Stimulated activated CD8-positive, alpha-beta memory T cell treated with anti-CD3 and anti-CD28 coated beads, Interleukin-4, amount 100 ng/mL, for 24 hours (primary cell): Measurements from ENCODE around the gene E4F1.
"Not testable (repeated sequence)": the region's sequence is repeated elsewhere in the genome, so short reads cannot be mapped to it uniquely, and the experiment has no call there.

ENCODE experiments used
- DNase-seq: peaks from one replicate; pipeline ENCODE4 v3.0.0-alpha.2; 2020; ENCODE audit warnings: low read depth

Gene E4F1

DNA sequence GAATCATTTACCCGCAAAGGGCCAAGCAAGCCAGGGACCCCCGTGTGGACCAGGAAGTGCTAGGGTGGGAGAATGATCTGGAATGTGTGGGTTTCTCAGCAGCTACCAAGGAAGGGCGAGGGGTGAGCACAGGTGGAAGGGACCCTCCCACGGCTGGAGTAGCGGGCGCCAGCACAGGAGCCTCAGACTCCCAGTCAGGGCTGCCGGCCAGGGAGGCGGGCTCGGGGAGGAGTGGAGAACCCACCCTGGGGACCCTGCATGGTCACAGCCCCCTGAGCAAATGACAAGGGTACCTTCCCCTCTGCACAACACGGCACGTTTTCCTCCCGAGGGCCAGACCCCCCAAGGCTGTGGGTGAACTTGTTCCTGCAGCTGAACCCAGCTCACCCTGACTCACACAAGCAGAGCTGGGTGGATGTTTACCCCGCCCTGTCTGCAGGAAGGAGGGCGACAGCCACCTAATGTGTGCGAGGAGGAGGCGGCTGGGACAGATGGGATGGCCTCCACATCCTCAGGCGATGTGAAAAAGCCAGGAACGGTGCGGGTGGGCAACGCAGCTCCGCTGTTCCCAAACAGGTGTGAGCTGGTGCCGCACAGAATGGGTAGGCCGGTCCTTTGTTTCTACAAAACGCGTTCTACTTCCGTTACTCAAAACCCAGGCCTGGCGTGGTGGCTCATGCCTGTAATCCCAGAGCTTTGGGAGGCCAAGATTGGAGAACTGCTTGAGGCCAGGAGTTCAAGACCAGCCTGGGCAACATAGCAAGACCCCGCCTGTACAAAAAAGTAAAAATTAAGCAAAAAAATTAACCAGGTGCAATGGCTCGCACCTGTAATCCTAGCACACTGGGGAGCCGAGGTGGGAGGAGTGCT is 21.8 kb downstream of the E4F1 start:
- DNase-seq, result no peak

DNA sequence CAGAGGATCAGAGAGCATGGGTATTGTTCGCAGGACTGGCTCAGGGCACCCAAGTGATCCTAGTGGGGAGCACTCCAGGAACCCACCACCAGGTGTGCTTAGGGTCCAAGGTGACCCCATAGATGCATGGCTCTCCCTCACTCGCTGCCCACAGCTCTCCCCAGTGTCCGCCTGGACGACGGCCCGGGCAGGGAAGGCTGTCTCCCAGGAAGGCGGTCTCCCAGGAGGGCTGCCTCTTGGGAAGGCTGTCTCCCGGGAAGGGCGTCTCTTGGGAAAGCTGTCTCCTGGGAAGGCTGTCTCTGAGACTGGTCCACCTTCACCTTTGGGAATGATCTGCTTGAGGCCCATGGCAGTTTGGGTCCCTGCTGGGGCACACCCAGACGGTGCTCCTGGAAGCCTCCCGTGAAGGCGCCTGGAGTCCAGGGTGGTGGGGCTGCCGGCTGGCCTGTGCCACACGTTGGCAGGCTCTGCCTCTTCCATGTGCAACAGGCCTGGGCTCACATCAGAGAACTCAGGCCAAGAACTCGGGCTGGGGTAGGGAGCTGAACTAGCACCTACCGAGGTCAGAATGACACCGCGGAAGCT is 23.0 kb downstream of the E4F1 start:
- no peak for DNase-seq

DNA sequence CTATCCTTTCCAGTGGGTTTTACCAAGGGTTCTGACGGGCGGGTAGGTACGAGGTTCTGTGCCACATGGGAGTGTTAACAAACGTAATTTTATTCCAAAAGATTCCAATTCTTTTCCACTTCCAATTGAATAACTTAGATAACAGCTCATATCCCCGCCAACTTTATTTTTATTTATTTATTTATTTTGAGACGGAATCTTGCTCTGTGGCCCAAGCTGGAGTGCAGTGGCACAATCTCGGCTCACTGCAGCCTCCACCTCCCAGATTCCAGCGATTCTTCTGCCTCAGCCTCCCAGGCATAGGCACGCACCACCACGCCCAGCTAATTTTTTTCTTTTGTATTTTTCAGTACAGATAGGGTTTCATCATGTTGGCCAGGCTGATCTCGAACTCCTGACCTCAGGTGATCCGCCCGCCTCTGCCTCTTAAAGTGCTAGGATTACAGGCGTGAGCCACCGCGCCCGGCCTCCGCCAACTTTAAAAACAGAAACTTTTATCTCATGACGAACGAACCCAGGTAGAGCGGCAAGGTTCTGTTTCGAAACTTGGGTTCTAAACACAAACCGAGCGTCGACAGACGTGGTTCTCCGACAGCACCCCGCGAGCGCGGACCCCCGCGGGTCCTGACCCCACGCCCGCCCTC is 27.4 kb downstream of the E4F1 start:
- peak; percentile 22 for DNase-seq

DNA sequence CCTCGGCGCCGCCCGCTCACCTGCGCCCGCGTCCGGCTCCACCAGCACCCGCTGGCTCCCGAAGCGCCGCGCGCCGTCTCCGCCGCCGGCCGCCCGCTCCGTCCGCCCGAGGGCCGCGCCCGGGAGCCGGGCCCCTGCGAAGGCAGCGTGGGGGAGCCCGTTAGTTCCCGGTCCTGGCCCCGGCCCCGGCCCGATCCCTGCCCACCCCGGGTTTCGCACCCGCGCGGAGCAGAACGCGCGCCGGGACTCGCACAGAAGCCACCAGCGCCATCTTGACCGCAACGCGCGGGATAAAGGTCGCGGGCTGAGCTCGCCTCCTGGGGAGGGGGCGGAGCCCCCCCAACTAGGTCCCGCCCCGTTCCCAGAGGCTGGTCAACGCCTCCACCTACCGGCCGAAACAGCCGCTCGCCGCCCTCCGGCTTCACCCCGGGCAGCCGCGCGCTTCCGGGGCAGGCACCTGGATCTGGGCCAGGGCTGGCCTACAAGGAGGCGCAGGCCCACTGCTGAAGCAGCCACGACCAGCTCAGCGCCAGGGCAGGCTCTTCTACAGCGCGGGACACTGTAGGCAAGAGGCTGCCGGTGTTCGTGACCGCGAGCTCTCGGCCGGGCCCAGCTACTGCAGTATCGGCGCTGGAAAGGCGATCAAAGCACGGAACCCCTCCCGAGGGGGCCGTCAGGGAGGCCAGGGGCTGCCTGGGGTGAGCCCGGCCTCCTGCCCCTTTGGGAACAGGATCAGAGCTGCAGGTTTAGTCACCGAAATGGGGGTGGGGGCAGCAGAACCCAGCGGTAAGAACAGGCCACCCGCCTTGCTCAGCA is 28.1 kb downstream of the E4F1 start, which contains the start of gene ECI1:
TSS of gene ECI1 (minus strand) at position 292 of the 816 bp plus-strand sequence. CDS start at position 271, 21 bp downstream.
- DNase-seq, result peak; percentile 79

DNA sequence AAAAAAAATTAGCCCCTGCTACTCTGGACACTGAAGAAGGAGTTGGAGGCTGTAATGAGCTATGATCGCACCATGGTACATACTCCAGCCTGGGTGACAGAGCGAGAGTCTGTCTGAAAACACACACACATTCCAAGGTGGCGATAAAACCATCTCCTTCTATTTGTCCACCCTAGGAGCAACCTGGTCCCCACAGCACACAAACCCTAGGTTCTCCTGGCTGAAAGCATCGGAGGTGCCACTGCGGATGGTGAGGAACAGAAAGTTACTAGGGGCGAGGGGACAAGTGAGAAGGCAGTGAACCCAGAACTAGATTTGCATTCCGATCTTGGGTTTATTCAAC is 29.4 kb downstream of the E4F1 start:
- no peak for DNase-seq

DNA sequence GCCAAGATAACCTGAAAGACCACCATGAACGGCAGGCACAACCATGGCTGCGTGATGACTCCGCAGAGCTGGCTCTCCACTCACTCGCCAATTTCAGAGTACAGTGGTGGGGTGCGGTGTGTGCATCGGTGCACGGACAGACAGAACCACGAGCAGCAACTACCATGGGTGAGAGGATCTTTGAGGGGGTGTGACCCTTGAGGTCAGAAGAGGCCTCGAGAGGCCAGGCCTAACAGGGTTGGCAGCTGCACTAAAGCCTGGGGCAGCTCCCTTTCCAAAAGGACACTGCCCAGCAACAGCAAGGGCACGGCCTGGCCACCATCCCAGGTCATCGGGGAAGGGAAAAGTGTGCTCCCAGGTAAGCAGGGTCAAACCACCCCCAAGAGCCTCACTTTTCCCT is 29.9 kb downstream of the E4F1 start:
- no peak for DNase-seq

DNA sequence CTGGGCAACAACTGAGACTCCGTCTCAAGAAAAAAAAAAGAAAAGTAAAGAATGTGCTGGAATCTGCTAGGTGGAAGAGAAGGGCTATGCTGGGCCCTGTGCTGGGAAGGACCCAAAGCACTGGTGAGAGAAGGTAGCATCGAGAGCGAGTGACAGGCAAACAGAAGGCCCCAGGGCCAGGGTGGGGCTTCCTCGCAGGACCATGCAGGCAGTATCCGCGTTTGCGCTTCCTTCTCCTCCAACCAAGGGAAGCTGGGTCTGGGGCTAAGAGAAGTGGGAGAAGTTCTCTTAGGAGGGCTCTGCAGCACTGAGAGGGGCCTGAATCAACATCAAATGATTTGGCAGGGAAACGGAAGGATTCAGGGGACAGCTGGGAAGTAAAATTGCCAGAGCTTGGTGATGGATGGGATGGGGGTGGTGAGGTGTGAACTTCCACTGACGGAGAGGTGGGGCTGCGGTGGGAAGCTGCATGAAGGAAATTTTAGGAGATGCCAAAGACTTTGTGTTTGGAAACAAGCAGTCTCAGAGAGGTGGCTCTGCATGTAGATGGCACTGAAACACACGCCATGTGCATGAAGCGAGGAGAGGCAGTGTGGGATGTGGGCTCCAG is 33.2 kb downstream of the E4F1 start:
- no peak for DNase-seq

DNA sequence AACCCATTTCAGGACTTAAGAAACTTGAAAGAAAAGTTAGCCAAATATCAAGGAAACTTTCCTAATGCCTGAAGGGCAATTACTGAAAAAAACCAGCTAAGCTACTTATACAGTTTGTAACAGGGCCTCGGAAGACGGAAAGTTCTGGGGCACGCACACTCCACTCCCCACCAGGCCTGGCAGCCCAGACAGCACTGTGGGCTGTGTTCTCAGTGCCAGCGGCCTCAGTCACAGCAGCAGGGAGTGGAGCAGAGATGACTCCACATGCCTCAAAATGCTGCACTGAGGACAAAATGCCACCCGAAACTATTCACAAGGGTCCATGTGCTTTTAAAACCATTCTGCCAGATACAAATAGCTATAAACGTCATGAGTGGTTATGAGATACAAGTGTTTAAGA is 34.3 kb downstream of the E4F1 start:
- no peak for DNase-seq

DNA sequence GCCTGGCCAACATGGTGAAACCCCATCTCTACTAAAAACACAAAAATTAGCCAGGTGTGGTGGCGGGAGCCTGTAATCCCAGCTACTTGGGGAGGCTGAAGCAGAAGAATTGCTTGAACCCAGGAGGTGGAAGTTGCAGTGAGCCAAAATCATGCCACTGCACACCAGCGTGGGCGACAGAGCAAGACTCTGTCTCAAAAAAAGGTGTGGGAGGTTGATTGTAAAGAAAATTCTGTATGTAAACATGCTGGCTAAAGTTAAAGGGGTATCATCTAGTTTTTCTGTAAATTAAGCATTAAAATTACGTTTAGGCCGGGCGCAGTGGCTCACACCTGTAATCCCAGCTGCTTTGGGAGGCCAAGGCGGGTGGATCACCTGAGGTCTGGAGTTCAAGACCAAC is 35.1 kb downstream of the E4F1 start:
- DNase-seq, result not testable (repeated sequence)

DNA sequence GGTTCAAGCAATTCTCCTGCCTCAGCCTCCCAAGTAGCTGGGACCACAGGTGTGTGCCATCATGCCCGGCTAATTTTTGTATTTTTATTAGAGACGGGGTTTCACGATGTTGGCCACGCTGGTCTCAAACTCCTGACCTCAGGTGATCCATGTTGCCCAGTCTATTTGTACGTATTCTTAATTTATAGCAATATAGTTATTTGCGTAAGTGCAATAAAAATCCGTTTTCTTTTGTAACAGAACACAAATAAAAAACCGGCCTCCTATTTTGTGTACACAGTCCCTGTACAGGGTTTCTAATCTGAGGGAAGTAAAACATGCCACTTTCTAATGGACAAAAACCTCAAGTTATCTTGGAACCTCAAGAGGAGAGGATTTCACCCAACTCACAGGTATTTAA is 36.9 kb downstream of the E4F1 start:
- no peak for DNase-seq

DNA sequence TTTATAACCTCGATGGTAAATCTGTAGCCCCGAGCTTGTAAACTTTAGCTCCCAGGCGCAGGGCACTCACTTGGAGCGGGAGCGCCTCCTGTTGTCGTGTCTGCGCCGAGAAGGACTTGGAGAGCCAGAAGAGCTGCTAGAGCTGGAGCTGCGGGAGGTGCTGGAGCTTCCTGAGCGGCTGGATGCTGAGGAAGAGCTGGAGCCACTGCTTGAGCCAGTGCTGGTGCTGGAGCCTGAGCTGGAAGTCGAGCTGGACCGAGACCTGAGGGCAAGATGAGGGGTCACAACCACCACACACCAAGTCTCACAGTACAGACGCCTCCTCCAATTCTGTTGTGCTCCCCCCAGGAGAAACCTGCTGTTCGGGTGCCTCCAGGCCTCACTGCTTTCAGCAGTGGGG is 39.6 kb downstream of the E4F1 start:
- DNase-seq, result not testable (repeated sequence)

DNA sequence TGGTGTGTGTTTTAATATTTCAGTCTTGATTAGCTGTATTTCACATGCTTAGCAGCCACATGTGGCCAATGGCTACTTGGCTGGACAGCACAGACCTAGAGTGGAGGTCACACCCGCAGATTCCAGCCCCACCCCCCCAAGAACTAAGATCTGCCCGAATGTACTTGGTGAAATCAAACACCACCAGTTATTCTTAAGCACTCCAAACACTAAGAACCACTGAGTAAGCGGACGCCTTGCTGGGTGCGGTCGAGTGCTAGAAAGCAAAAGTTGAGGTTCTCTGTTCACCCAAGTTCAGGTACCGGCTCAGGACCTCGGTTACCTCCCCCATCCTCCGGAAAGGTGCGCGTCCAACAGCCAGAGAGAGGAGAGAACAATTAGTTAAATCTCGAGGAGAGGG is 43.5 kb downstream of the E4F1 start:
- not testable (repeated sequence) for DNase-seq

DNA sequence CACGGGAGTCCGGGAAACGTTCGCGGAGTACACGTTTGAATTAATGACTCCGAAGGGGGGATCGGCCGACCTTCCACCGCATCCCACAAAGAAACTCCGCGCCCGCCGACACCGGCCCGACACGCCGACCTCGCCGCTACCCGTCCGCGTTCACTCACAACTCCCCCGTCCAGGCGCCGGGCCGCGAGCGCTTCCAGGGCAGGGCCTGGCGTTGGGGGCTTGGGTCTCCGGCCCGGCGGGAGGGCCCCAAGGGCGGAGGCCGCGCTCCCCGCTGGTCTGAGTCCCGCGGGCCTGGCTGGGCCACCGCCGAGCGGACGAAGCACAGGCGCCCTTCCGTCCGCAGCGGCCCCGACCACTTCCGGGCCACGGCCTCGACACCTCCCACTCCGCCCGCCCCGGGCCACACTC is 44.1 kb downstream of the E4F1 start:
- DNase-seq, result not testable (repeated sequence)

DNA sequence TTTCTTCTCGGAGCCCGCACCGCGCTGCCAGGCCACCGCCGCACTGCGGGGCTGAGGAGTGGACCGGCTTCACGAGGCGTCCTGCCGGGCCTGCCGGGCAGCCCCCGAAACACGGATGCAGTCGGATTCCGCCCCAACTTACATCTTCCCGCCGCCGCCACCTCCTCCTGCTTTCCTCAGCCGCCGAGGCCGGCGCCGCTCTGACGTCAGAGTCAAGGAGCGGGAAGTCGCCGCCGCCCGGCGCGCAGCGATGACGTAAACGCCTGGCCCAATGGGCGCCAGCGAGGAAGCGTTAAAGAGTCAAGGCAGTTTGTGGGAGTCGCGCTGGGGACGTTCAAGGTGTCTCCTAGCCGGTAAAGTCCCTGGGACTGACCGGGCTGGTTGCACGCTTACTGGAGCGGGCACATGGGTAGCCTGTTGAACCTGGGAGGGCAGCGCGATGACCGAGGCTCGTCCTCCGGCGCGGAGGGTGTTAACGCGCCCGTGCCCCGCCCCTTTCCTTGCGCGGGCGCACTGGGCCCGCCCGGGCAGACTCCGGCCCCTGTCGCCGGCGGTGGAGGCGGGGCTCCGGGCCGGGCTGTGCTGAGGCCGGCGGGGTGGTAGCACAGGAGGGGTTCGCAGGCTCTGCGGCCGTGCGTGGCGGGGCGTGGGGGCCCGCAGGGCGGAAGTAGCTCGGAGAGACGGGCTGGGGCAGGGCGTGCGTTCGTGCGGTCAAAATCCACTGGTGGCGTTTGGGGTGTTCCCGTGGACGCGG is 44.7 kb downstream of the E4F1 start, which contains the start of gene RNPS1:
TSS of gene RNPS1 (minus strand) at position 214 of the 754 bp plus-strand sequence. CDS start 3,483 bp downstream, outside the sequence.
- DNase-seq, result peak; percentile 96

DNA sequence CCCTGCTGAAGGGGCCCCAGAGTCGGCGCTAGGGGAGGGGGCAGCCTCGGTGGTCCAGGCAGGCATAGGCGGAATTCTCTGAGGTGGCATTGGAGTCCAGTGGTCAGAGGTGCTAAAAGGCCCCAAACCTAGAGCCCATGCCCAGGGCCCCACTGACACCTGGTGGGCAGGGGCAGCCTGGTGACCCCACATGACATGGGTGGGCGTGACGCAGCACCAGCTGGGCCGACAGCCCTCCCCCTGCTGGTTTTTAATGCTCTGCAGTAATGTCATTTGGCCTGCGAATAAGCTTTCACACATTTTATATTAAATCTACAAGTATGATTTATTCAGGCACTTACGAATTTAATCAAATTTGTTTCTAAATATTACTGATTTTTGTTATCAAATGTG is 46.7 kb downstream of the E4F1 start:
- DNase-seq, result no peak

DNA sequence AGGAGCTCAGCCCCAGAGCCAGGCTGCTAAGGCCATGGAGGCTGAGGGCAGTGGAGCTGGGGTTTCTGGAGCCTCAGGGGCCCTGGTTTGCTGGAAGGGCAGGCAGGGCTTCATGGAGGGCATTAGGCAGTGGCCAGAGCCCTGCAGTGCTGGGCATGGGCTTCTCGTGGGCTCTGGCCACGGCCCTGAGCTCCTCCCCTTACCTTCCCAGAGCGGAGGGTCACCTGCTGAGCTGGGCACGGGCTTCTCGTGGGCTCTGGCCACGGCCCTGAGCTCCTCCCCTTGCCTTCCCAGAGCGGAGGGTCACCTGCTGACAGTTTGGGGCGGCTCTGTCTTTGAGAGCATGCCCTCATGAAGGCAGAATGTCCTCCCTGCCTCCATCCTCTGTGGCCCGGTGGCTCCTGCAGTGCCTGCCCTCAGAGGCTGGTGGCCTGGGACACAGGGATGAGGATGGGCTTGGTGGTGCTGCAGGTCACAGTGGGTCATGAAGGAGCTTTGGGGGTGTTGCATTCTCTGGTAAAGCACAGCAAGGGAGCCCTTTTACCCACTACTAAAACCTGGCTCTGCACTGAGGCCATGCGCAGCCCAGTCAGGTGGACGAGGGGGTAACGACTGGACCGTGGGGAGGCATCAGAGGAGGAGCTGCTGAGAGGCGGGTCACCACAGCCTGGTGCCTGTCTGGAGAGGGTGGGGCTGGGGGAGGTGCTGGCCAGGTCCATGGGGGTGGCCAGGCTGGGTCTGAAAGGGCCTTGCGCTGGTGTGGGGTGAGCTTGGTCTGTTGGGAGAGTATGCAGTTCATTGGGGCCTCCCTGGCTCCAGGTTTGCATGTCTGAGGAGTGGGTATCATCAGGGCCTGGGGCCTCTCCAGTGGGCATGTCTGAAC is 47.4 kb downstream of the E4F1 start:
- no peak for DNase-seq

DNA sequence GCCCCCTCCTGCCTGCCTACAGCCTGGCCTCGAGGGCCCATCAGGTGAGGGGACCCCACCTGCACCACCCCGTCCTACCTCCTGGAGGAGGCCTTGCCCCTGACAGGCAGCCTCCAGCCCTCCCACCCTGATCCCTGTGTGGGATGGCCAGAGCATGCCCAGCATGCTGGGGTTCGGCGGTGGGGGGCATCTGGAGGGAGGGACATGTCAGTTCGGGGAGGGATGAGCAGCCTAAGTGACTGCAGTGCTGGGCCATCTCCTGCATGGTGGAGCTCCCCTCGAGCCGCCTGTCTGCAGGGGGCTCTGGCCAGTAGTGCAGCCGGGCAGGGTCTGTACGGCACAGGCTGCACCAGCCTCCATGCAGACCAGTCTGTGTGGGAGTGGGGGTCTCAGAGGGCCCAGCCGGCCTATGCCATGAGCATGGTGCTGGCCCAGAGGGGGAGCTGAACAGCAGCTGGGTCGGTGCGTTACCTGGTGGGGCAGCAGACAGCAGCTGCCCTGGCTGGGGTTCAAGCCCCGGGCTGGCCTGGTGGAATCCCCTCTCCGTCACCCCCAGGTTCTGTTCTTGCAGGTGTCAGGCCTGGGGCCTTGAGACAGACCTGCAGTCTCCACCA is 48.6 kb downstream of the E4F1 start:
- no peak for DNase-seq

DNA sequence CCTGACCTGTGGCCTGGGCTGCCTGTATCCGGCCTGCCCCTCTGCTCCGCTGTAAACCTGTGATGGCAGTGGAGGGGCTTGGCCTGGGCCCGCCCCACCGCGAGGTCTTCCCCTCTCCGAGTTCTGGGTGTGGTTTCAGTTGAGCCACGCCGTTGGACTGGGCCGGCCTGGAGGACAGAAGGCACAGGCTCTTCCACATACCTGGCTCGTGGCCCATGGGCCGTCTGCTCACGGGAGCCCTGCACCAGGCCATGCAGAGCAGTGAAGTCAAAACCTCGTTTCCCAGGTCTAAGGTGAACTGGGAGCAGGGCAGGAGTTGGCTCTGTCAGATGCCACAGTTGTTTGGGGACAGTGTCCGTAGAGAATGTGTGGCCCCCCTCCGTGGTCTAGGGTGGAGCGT is 50.1 kb downstream of the E4F1 start:
- DNase-seq, result no peak

DNA sequence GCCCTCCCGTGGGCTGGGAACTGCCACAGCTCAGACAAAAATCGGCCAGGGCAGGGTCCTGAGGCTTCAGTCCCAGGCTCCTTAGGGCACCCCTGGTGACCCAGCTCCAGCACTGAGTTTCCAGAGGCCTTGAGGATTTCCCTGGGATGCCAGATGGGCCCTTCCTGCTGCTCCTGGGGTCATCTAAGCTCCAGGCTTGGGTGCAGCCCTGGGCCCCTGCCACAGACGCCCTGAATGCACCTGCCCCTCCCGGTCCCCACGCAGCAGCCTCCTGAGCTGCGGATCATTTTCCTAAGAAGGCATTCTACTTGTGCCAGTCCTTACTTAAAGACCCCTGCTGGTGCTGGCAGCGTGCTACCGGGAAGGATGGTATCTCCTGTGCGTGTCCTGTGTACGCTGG is 50.5 kb downstream of the E4F1 start:
- no peak for DNase-seq
